Ishikawa (cell line): ENCODE data around the gene TIFAB.

Experiments used
- CEBPB ChIP-seq: IDR thresholded peaks from 2 replicates; pipeline ENCODE4 v1.6.1; 2012
- CREB1 ChIP-seq: IDR thresholded peaks from 2 replicates; pipeline ENCODE4 v1.6.1; 2012; ENCODE audit warnings: low read depth
- EGR1 ChIP-seq: IDR thresholded peaks from 2 replicates; pipeline ENCODE4 v1.6.1; 2012
- EP300 ChIP-seq: IDR thresholded peaks from 2 replicates; pipeline ENCODE4 v1.6.1; 2012; ENCODE audit warnings: borderline replicate concordance
- FOXM1 ChIP-seq: IDR thresholded peaks from 2 replicates; pipeline ENCODE4 v1.6.1; 2012; ENCODE audit warnings: low read depth, borderline replicate concordance
- NFIC ChIP-seq: IDR thresholded peaks from 2 replicates; pipeline ENCODE4 v1.6.1; 2012
- RAD21 ChIP-seq: IDR thresholded peaks from 2 replicates; pipeline ENCODE4 v1.6.1; 2012; ENCODE audit warnings: low read depth
- REST ChIP-seq: IDR thresholded peaks from 2 replicates; pipeline ENCODE4 v1.6.1; 2012; ENCODE audit warnings: low read depth, mild to moderate bottlenecking
- TAF1 ChIP-seq: IDR thresholded peaks from 2 replicates; pipeline ENCODE4 v1.6.1; 2012; ENCODE audit warnings: low read depth, mild to moderate bottlenecking
- TCF12 ChIP-seq: IDR thresholded peaks from 2 replicates; pipeline ENCODE4 v1.6.1; 2012; ENCODE audit warnings: low read depth
- TEAD4 ChIP-seq: IDR thresholded peaks from 2 replicates; pipeline ENCODE4 v1.6.1; 2012
- YY1 ChIP-seq: IDR thresholded peaks from 2 replicates; pipeline ENCODE4 v1.6.1; 2012; ENCODE audit warnings: low read depth
- ZBTB7A ChIP-seq: IDR thresholded peaks from 2 replicates; pipeline ENCODE4 v1.6.1; 2012; ENCODE audit warnings: low read depth
- TF ChIP-seq, protein P1 (sequence below): IDR thresholded peaks from 2 replicates; pipeline ENCODE4 v1.6.1; 2012
- TF ChIP-seq, protein P2 (sequence below): IDR thresholded peaks from 2 replicates; pipeline ENCODE4 v1.6.1; 2012

Gene TIFAB

DNA sequence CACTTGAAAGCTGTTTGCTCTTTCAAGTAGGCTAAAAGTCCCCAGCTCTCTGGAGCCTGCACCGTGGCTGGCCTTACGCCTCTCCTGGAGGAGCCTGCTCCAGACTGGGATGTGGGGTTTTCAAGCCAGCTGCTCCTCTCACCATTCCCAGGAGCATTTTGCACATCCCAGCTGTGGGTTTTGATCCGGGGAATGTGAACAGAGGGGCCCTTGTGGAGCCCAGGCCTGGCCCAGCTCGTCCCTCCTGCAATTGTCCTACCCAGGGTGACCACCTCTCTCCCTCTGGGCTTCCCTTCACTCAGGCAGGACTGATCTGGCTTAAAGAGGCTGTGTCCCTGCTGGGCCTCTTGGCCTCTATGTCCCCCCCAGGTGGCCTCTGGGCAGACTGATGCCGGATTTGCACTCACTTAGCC lies 32.5 kb upstream of the TIFAB start:
- TF ChIP-seq FOXM1 = no peak
- TF ChIP-seq, protein P1, sequence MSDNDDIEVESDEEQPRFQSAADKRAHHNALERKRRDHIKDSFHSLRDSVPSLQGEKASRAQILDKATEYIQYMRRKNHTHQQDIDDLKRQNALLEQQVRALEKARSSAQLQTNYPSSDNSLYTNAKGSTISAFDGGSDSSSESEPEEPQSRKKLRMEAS = no peak
- TF ChIP-seq TAF1 = no peak
- TF ChIP-seq, protein P2, sequence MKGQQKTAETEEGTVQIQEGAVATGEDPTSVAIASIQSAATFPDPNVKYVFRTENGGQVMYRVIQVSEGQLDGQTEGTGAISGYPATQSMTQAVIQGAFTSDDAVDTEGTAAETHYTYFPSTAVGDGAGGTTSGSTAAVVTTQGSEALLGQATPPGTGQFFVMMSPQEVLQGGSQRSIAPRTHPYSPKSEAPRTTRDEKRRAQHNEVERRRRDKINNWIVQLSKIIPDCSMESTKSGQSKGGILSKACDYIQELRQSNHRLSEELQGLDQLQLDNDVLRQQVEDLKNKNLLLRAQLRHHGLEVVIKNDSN = no peak
- no peak for TF ChIP-seq CEBPB
- no peak for TF ChIP-seq EGR1

GRCh38 chr5:135483254-135483653 lies 31.1 kb upstream of the TIFAB start:
- TF ChIP-seq YY1 = no peak
- TF ChIP-seq, protein P1 = no peak
- no peak for TF ChIP-seq TCF12
- TF ChIP-seq TEAD4 = no peak

GRCh38 chr5:135482381-135482933 lies 30.3 kb upstream of the TIFAB start:
- TF ChIP-seq EGR1 (no peak), FOXM1 (no peak), CEBPB (no peak), NFIC (no peak), TEAD4 (no peak)
- TF ChIP-seq, protein P2 = no peak

- TF ChIP-seq TCF12 = no peak
- no peak for TF ChIP-seq FOXM1
- TF ChIP-seq EP300 = no peak
- TF ChIP-seq, protein P2 = no peak
- TF ChIP-seq TAF1 = no peak
- TF ChIP-seq ZBTB7A = no peak
- TF ChIP-seq RAD21 = no peak
These were observed 29.8 kb upstream of the TIFAB start for GRCh38 chr5:135481909-135482311.

DNA sequence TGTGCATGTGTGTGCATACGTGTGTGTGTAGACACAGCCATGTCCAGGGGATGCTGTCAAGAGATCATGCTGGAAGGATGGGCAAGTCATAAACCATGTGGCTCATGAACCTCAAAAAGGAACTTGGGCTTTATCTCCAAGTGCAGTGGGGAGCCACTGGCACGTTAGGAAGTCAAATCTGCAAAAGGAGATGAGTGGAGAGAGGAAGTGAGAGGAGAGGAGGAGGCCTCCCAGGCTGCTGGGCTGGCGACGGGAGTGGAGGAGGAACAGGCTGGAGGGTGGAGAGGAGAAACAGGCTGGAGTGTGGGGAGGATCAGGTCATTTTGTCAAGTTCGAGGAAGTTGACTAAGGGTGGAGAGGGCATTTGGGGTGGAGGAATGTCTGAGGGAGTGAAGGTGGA lies 29.2 kb upstream of the TIFAB start:
- TF ChIP-seq NFIC (no peak), ZBTB7A (no peak), CEBPB (no peak), FOXM1 (no peak), REST (no peak)

- TF ChIP-seq YY1 = no peak
- TF ChIP-seq REST = no peak
- TF ChIP-seq TCF12 = no peak
- no peak for TF ChIP-seq NFIC
- TF ChIP-seq FOXM1 = no peak
- TF ChIP-seq, protein P2 = no peak
- TF ChIP-seq EGR1 = no peak
- no peak for TF ChIP-seq ZBTB7A
- no peak for TF ChIP-seq CREB1
- no peak for TF ChIP-seq TAF1
- TF ChIP-seq EP300 = no peak
- TF ChIP-seq RAD21 = no peak
- no peak for TF ChIP-seq CEBPB
- TF ChIP-seq, protein P1 = no peak
- TF ChIP-seq TEAD4 = no peak
These were observed 28.4 kb upstream of the TIFAB start for GRCh38 chr5:135480511-135480910.
